IMR-90 (cell line): ENCODE data around the gene RASSF9. TPM values are rescaled to one million over a fixed set of nuclear protein-coding genes. Genes with fewer than 3 reads are reported as not detected.

Source experiments
- ATAC-seq: fragments of 200-7000 bp; cut with Tn5 transposase; 2 replicates; pipeline ENCODE4 v1.9.1; 2020; ENCODE audit warnings: low read depth, mild to moderate bottlenecking, moderate library complexity
- BruUV-seq: library from RNA; stranded (reverse); fragments of 400-500 nt; replicated peaks from 2 replicates; lab custom pipeline; 2021; lab: Mats Ljungman, UMichigan
- CTCF ChIA-PET: fragments of 300-600 bp; formaldehyde crosslinking; extraction: SDS; loops from one replicate; lab custom pipeline; 2021; ENCODE audit warnings: antibody characterized with exemption; lab: Yijun Ruan, JAX
- POLR2A ChIA-PET: fragments of 300-600 bp; sonication (Branson Sonifier 250); formaldehyde crosslinking; loops from one replicate; lab custom pipeline; 2022; ENCODE audit warnings: antibody characterized with exemption; ENCODE audit not compliant: unreplicated experiment; lab: Charles Lee
- DNase-seq: peaks from one replicate; pipeline ENCODE4 v3.0.0; 2013
- H2AFZ ChIP-seq: replicated peaks from 2 replicates; pipeline ENCODE3; 2013; ENCODE audit warnings: low read length, mild to moderate bottlenecking; ENCODE audit not compliant: poor library complexity
- H2AK5ac ChIP-seq: 2 replicates; pipeline ENCODE4 v1.6.1; 2013; ENCODE audit warnings: low read depth, low read length, inconsistent platforms
- H2AK9ac ChIP-seq: replicated peaks from 2 replicates; pipeline ENCODE3; 2013; ENCODE audit warnings: mild to moderate bottlenecking, low read depth, low read length, moderate library complexity; ENCODE audit not compliant: poor library complexity
- H2BK120ac ChIP-seq: 2 replicates; pipeline ENCODE4 v1.6.1; 2013; ENCODE audit warnings: low read depth, low read length, inconsistent platforms
- H2BK15ac ChIP-seq: 3 replicates; pipeline ENCODE4 v1.6.1; 2013; ENCODE audit warnings: low read depth, low read length, inconsistent platforms
- H2BK20ac ChIP-seq: 2 replicates; pipeline ENCODE4 v1.6.1; 2013; ENCODE audit warnings: low read depth, mild to moderate bottlenecking, inconsistent platforms, low read length, moderate library complexity
- H2BK5ac ChIP-seq: 2 replicates; pipeline ENCODE4 v1.6.1; 2013; ENCODE audit warnings: mild to moderate bottlenecking, low read depth, low read length, inconsistent platforms; ENCODE audit not compliant: poor library complexity, severe bottlenecking
- H3K14ac ChIP-seq: replicated peaks from 2 replicates; pipeline ENCODE4 v1.6.1; 2013; ENCODE audit warnings: low read depth, low read length, inconsistent platforms
- H3K18ac ChIP-seq: 2 replicates; pipeline ENCODE4 v1.6.1; 2013; ENCODE audit warnings: low read depth, low read length, control low read depth
- H3K23ac ChIP-seq: 2 replicates; pipeline ENCODE4 v1.6.1; 2013; ENCODE audit warnings: low read depth, low read length, inconsistent platforms
- H3K27ac ChIP-seq: 2 replicates; pipeline ENCODE4 v1.5.1; 2013; ENCODE audit warnings: mild to moderate bottlenecking, control low read depth, low read length; ENCODE audit not compliant: insufficient read depth
- H3K27me3 ChIP-seq: 2 replicates; pipeline ENCODE4 v1.6.1; 2013; ENCODE audit warnings: low read length; ENCODE audit not compliant: control insufficient read depth, insufficient read depth
- H3K36me3 ChIP-seq: 2 replicates; pipeline ENCODE4 v1.6.1; 2013; ENCODE audit warnings: low read length, mixed read lengths; ENCODE audit not compliant: control insufficient read depth, insufficient read depth
- H3K4ac ChIP-seq: 2 replicates; pipeline ENCODE4 v1.6.1; 2013; ENCODE audit warnings: low read depth, low read length, inconsistent platforms
- H3K4me1 ChIP-seq: 2 replicates; pipeline ENCODE4 v1.6.1; 2013; ENCODE audit warnings: low read length, mixed read lengths; ENCODE audit not compliant: control insufficient read depth, insufficient read depth
- H3K4me2 ChIP-seq: 2 replicates; pipeline ENCODE4 v1.6.1; 2013; ENCODE audit warnings: low read depth, mild to moderate bottlenecking, control low read depth, low read length, moderate library complexity
- H3K4me3 ChIP-seq: 2 replicates; pipeline ENCODE4 v1.5.1; 2013; ENCODE audit warnings: low read depth, mild to moderate bottlenecking, control low read depth, low read length, moderate library complexity; ENCODE audit not compliant: insufficient read depth
- H3K56ac ChIP-seq: 2 replicates; pipeline ENCODE4 v1.6.1; 2013; ENCODE audit warnings: low read length, inconsistent platforms; ENCODE audit not compliant: insufficient read depth; ENCODE audit errors: extremely low read depth
- H3K79me1 ChIP-seq, 2 experiments: 2 replicates each; pipeline ENCODE4 v1.6.1; 2013; ENCODE audit warnings: low read length in 2 of 2, inconsistent platforms in 1 of 2, low read depth in 1 of 2
- H3K9ac ChIP-seq: 2 replicates; pipeline ENCODE4 v1.6.1; 2013; ENCODE audit warnings: low read depth, low read length, control low read depth
- H3K9me1 ChIP-seq: 2 replicates; pipeline ENCODE4 v1.6.1; 2013; ENCODE audit warnings: low read length, inconsistent platforms; ENCODE audit not compliant: insufficient read depth
- H3K9me3 ChIP-seq: 2 replicates; pipeline ENCODE4 v1.6.1; 2013; ENCODE audit warnings: low read length; ENCODE audit not compliant: control insufficient read depth, insufficient read depth
- H4K20me1 ChIP-seq: 2 replicates; pipeline ENCODE4 v1.6.1; 2013; ENCODE audit warnings: low read length, inconsistent platforms; ENCODE audit not compliant: insufficient read depth
- H4K5ac ChIP-seq: 2 replicates; pipeline ENCODE4 v1.6.1; 2013; ENCODE audit warnings: mild to moderate bottlenecking, low read depth, low read length, control low read depth
- H4K8ac ChIP-seq, 2 experiments: 2 replicates each; pipeline ENCODE4 v1.6.1; 2013; ENCODE audit warnings: low read depth in 2 of 2, low read length in 2 of 2, control low read depth in 1 of 2, inconsistent platforms in 1 of 2
- H4K91ac ChIP-seq: 2 replicates; pipeline ENCODE4 v1.6.1; 2013; ENCODE audit warnings: low read depth, low read length, inconsistent platforms; ENCODE audit not compliant: insufficient read depth
- BHLHE40 ChIP-seq: fragments of 150-350 bp; IDR thresholded peaks from 2 replicates; pipeline ENCODE4 v1.6.1; 2016; ENCODE audit warnings: mild to moderate bottlenecking, low read depth, low read length
- CHD1 ChIP-seq: IDR thresholded peaks from 2 replicates; pipeline ENCODE4 v1.6.1; 2012; ENCODE audit warnings: low read depth, low read length, improper control_type of control experiment
- MXI1 ChIP-seq: IDR thresholded peaks from 2 replicates; pipeline ENCODE4 v1.6.1; 2012; ENCODE audit warnings: low read depth, mild to moderate bottlenecking, low read length, moderate library complexity, borderline replicate concordance
- NFE2L2 ChIP-seq: fragments of 150-350 bp; IDR thresholded peaks from 2 replicates; pipeline ENCODE4 v1.6.1; 2016; ENCODE audit warnings: low read depth, mild to moderate bottlenecking, low read length
- RFX5 ChIP-seq: IDR thresholded peaks from 2 replicates; pipeline ENCODE4 v1.8.0; 2012; ENCODE audit warnings: low read depth, mild to moderate bottlenecking, low read length, moderate library complexity
- dilution Hi-C: fragments of 300-500 bp; cut with HindIII; formaldehyde crosslinking; loops from one replicate; pipeline ENCODE4 v1.14.3; 2018; ENCODE audit warnings: low sequenced_read_pairs; ENCODE audit not compliant: unreplicated experiment
- in situ Hi-C: fragments of 300-500 bp; cut with MboI; formaldehyde crosslinking; loops from 3 replicates; pipeline ENCODE4 v1.14.3; 2019; ENCODE audit warnings: low sequenced_read_pairs, inconsistent platforms, mixed read lengths
- intact Hi-C: fragments of 100-400 bp; cut with micrococcal nuclease; formaldehyde crosslinking; loops from 2 replicates; pipeline ENCODE4 v1.10.0; 2022
- polyA plus RNA-seq, 3 experiments: library from polyadenylated mRNA; depleted of rRNA; stranded (reverse); fragments of >200 nt; gene quantifications; 2 replicates each; pipeline ENCODE4 v1.2.3, GENCODE V29; 2012; ENCODE audit warnings: low replicate concordance in 1 of 3
- total RNA-seq: library from RNA; depleted of rRNA; stranded (reverse); fragments of >200 nt; gene quantifications from 2 replicates; pipeline ENCODE4 v1.2.3, GENCODE V29; 2012

RASSF9 gene
- total and polyA plus RNA-seq, 2 of the 4 experiments (the other 2 are of a cell fraction), result 0.09 to 0.18 TPM

- Histone ChIP-seq H3K9ac (no peak overlapping the region), H3K36me3 (no peaks in the 10 kb centered on the region), H3K56ac (no peak overlapping the region), H3K9me3 (no peaks in the 10 kb centered on the region), H2BK20ac (no peak overlapping the region), H2AFZ (no peak overlapping the region), H4K20me1 (no peaks in the 10 kb centered on the region), H2BK120ac (no peak overlapping the region), H3K18ac (no peak overlapping the region), H3K23ac (no peak overlapping the region), H3K14ac (no peak overlapping the region), H4K5ac (no peak overlapping the region), H3K27me3 (no peaks in the 10 kb centered on the region), H3K4me3 (no peak overlapping the region), H2AK5ac (no peak overlapping the region), H3K9me1 (no peaks in the 10 kb centered on the region), H3K27ac (no peak overlapping the region), H3K4ac (no peak overlapping the region), H2BK15ac (no peak overlapping the region), H4K8ac (no peak overlapping the region), H3K79me1 (no peaks in the 10 kb centered on the region), H3K4me2 (no peak overlapping the region), H2BK5ac (no peak overlapping the region), H4K91ac (no peak overlapping the region), H2AK9ac (no peak overlapping the region), H3K4me1 (no peaks in the 10 kb centered on the region)
- CTCF ChIA-PET, result no interaction called here
- in situ Hi-C loops (no loop called here), dilution Hi-C loops (no loop called here), intact Hi-C loops (no loop called here)
- ATAC-seq (no peak), DNase-seq (no peak)
- BruUV-seq, result no TSS peak
- TF ChIP-seq BHLHE40, result no peak
- TF ChIP-seq NFE2L2, result no peak
- TF ChIP-seq MXI1, result no peak
- no peak for TF ChIP-seq RFX5
- TF ChIP-seq CHD1, result no peak
- POLR2A ChIA-PET, result no interaction called here
These were observed 22.1 kb downstream of the RASSF9 start for GRCh38 chr12:85814071-85814470.
